ENCODE data around the gene APH1B. TPM values are rescaled to one million over a fixed set of nuclear protein-coding genes. Genes with fewer than 3 reads are reported as not detected.
A peak's percentile ranks its signal among the peaks of the same experiment; 100 is the strongest.

The APH1B gene
- total RNA-seq, 4 donors from 2014 or later: 20.0 to 35.9 (median 27.2) TPM

- no peaks in the 10 kb centered on the region for H3K9me3 ChIP-seq
- DNase-seq: no peak
- no peaks in the 10 kb centered on the region for H3K27me3 ChIP-seq
- no peak overlapping the region for H3K4me3 ChIP-seq
- H3K27ac ChIP-seq: peak overlapping the region in 1 of 2 donors; percentile 62
- TF ChIP-seq POLR2A (IDR thresholded peaks at IDR 0.05) (no peak), CTCF (IDR thresholded peaks at IDR 0.05) (no peak)
- peaks cover 0 to 10% of the 10 kb centered on the region in 2 donors for H3K4me1 ChIP-seq
- H3K36me3 ChIP-seq: no peaks in the 10 kb centered on the region
- intact Hi-C loops (cut with DNase I; ENCODE audit: low total_unique reads): no loop called here
Measured at GRCh38 chr15:63351170-63351569, 73.8 kb downstream of the APH1B start.

GRCh38 chr15:63352808-63353207, 75.4 kb downstream of the APH1B start:
- Histone ChIP-seq H3K27ac (no peak overlapping the region), H3K9me3 (no peaks in the 10 kb centered on the region), H3K4me1 (peaks cover 0 to 10% of the 10 kb centered on the region in 2 donors), H3K36me3 (no peaks in the 10 kb centered on the region), H3K27me3 (no peaks in the 10 kb centered on the region), H3K4me3 (no peak overlapping the region)
- intact Hi-C loops (cut with DNase I; ENCODE audit: low total_unique reads): no loop called here
- no peak for TF ChIP-seq POLR2A (IDR thresholded peaks at IDR 0.05)
- no peak for TF ChIP-seq CTCF (IDR thresholded peaks at IDR 0.05)
- DNase-seq: no peak

- Histone ChIP-seq H3K4me3 (no peak overlapping the region), H3K9me3 (no peaks in the 10 kb centered on the region), H3K27me3 (no peaks in the 10 kb centered on the region), H3K4me1 (peaks cover 0 to 10% of the 10 kb centered on the region in 2 donors), H3K36me3 (no peaks in the 10 kb centered on the region), H3K27ac (no peak overlapping the region)
- no peak for DNase-seq
- intact Hi-C loops (cut with DNase I; ENCODE audit: low total_unique reads): no loop called here
- TF ChIP-seq CTCF (IDR thresholded peaks at IDR 0.05) (no peak), POLR2A (IDR thresholded peaks at IDR 0.05) (no peak)
Measured at GRCh38 chr15:63353261-63353660, 75.9 kb downstream of the APH1B start.

- intact Hi-C loops (cut with DNase I; ENCODE audit: low total_unique reads): no loop called here
- Histone ChIP-seq H3K4me3 (no peak overlapping the region), H3K9me3 (no peaks in the 10 kb centered on the region), H3K4me1 (peaks cover 0 to 10% of the 10 kb centered on the region in 2 donors), H3K27ac (no peak overlapping the region), H3K27me3 (no peaks in the 10 kb centered on the region), H3K36me3 (no peaks in the 10 kb centered on the region)
- DNase-seq: no peak
- no peak for TF ChIP-seq CTCF (IDR thresholded peaks at IDR 0.05)
- no peak for TF ChIP-seq POLR2A (IDR thresholded peaks at IDR 0.05)
Measured at GRCh38 chr15:63353887-63354286, 76.5 kb downstream of the APH1B start.

- intact Hi-C loops (cut with DNase I; ENCODE audit: low total_unique reads): no loop called here
- H3K36me3 ChIP-seq: no peaks in the 10 kb centered on the region
- no peak for TF ChIP-seq POLR2A (IDR thresholded peaks at IDR 0.05)
- no peak for TF ChIP-seq CTCF (IDR thresholded peaks at IDR 0.05)
- no peak overlapping the region for H3K27ac ChIP-seq
- no peaks in the 10 kb centered on the region for H3K27me3 ChIP-seq
- H3K4me1 ChIP-seq: peaks cover 0 to 9% of the 10 kb centered on the region in 2 donors
- DNase-seq: no peak
- no peaks in the 10 kb centered on the region for H3K9me3 ChIP-seq
- H3K4me3 ChIP-seq: no peak overlapping the region
Measured at GRCh38 chr15:63354821-63355650, 77.6 kb downstream of the APH1B start.

Data from uterus (tissue), 4 donors.